HEK293 (cell line): ENCODE results near the gene AKR1A1.

Experiments
- KLF17 ChIP-seq: fragments of 450-650 bp; formaldehyde crosslinking; IDR thresholded peaks from 2 replicates; pipeline ENCODE4 v1.5.1; 2016; ENCODE audit warnings: missing biosample characterization, missing genetic modification characterization
- KLF7 ChIP-seq: fragments of 450-650 bp; formaldehyde crosslinking; IDR thresholded peaks from 2 replicates; pipeline ENCODE4 v1.5.1; 2016; ENCODE audit warnings: missing biosample characterization, missing genetic modification characterization, borderline replicate concordance
- MZF1 ChIP-seq: fragments of 450-650 bp; formaldehyde crosslinking; IDR thresholded peaks from 2 replicates; pipeline ENCODE4 v1.5.1; 2017; ENCODE audit warnings: missing biosample characterization, missing genetic modification characterization, borderline replicate concordance
- PATZ1 ChIP-seq: fragments of 450-650 bp; formaldehyde crosslinking; IDR thresholded peaks from 2 replicates; pipeline ENCODE4 v1.5.1; 2016; ENCODE audit warnings: missing biosample characterization, missing genetic modification characterization
- PBX3 ChIP-seq: sonication (generic); formaldehyde crosslinking; IDR thresholded peaks from 2 replicates; pipeline ENCODE4 v1.8.1; 2022; ENCODE audit warnings: mild to moderate bottlenecking, moderate library complexity, missing genetic modification reagents
- PRDM1 ChIP-seq: fragments of 450-650 bp; formaldehyde crosslinking; IDR thresholded peaks from 2 replicates; pipeline ENCODE4; 2016; ENCODE audit warnings: missing biosample characterization, missing genetic modification characterization
- SETDB1 ChIP-seq: IDR thresholded peaks from one replicate; pipeline ENCODE4 v1.6.1; 2017; ENCODE audit warnings: mild to moderate bottlenecking, low read length, moderate library complexity, mixed read lengths; ENCODE audit not compliant: insufficient read length
- SP2 ChIP-seq: fragments of 450-650 bp; formaldehyde crosslinking; IDR thresholded peaks from 2 replicates; pipeline ENCODE4 v1.5.1; 2016; ENCODE audit warnings: missing biosample characterization, missing genetic modification characterization
- SP3 ChIP-seq: fragments of 450-650 bp; formaldehyde crosslinking; IDR thresholded peaks from 2 replicates; pipeline ENCODE4 v1.5.1; 2016; ENCODE audit warnings: missing biosample characterization, missing genetic modification characterization
- ZBTB11 ChIP-seq: fragments of 450-650 bp; formaldehyde crosslinking; conservative IDR thresholded peaks from 2 replicates; pipeline ENCODE4 v1.5.1; 2016; ENCODE audit warnings: low read depth, missing biosample characterization, missing genetic modification characterization
- ZBTB17 ChIP-seq: fragments of 450-650 bp; formaldehyde crosslinking; IDR thresholded peaks from 2 replicates; pipeline ENCODE4 v1.5.1; 2016; ENCODE audit warnings: missing biosample characterization, missing genetic modification characterization
- ZNF121 ChIP-seq: fragments of 450-650 bp; formaldehyde crosslinking; IDR thresholded peaks from 2 replicates; pipeline ENCODE4 v1.5.1; 2016; ENCODE audit warnings: missing biosample characterization, missing genetic modification characterization
- ZNF146 ChIP-seq: fragments of 450-650 bp; formaldehyde crosslinking; IDR thresholded peaks from 2 replicates; pipeline ENCODE4 v1.5.1; 2016; ENCODE audit warnings: missing biosample characterization, missing genetic modification characterization
- ZNF155 ChIP-seq: fragments of 450-650 bp; formaldehyde crosslinking; IDR thresholded peaks from 2 replicates; pipeline ENCODE4 v1.5.1; 2016; ENCODE audit warnings: missing biosample characterization, missing genetic modification characterization
- ZNF202 ChIP-seq: fragments of 450-650 bp; formaldehyde crosslinking; IDR thresholded peaks from 2 replicates; pipeline ENCODE4 v1.5.1; 2016; ENCODE audit warnings: missing biosample characterization, missing genetic modification characterization, borderline replicate concordance
- ZNF223 ChIP-seq: fragments of 450-650 bp; formaldehyde crosslinking; IDR thresholded peaks from 2 replicates; pipeline ENCODE4 v1.5.1; 2016; ENCODE audit warnings: missing biosample characterization, missing genetic modification characterization
- ZNF24 ChIP-seq: fragments of 450-650 bp; formaldehyde crosslinking; IDR thresholded peaks from 2 replicates; pipeline ENCODE4 v1.5.1; 2016; ENCODE audit warnings: missing biosample characterization, missing genetic modification characterization
- ZNF302 ChIP-seq: fragments of 450-650 bp; formaldehyde crosslinking; IDR thresholded peaks from 2 replicates; pipeline ENCODE4 v1.5.1; 2016; ENCODE audit warnings: missing biosample characterization, missing genetic modification characterization, low read depth
- ZNF366 ChIP-seq: fragments of 450-650 bp; formaldehyde crosslinking; conservative IDR thresholded peaks from 2 replicates; pipeline ENCODE4 v1.5.1; 2016; ENCODE audit warnings: missing biosample characterization, missing genetic modification characterization
- ZNF548 ChIP-seq: fragments of 450-650 bp; formaldehyde crosslinking; IDR thresholded peaks from 2 replicates; pipeline ENCODE4 v1.5.1; 2016; ENCODE audit warnings: missing biosample characterization, missing genetic modification characterization
- ZNF610 ChIP-seq: fragments of 450-650 bp; formaldehyde crosslinking; IDR thresholded peaks from 2 replicates; pipeline ENCODE4 v1.5.1; 2016; ENCODE audit warnings: missing biosample characterization, missing genetic modification characterization, borderline replicate concordance
- ZNF623 ChIP-seq: fragments of 450-650 bp; formaldehyde crosslinking; IDR thresholded peaks from 2 replicates; pipeline ENCODE4 v1.5.1; 2016; ENCODE audit warnings: missing biosample characterization, missing genetic modification characterization
- ZNF639 ChIP-seq: fragments of 450-650 bp; formaldehyde crosslinking; IDR thresholded peaks from 2 replicates; pipeline ENCODE4 v1.5.1; 2016; ENCODE audit warnings: missing biosample characterization, missing genetic modification characterization
- ZNF654 ChIP-seq: fragments of 450-650 bp; formaldehyde crosslinking; IDR thresholded peaks from 2 replicates; pipeline ENCODE4 v1.5.1; 2016; ENCODE audit warnings: low read depth, missing biosample characterization, missing genetic modification characterization
- ZNF660 ChIP-seq: fragments of 450-650 bp; IDR thresholded peaks from 2 replicates; pipeline ENCODE4 v1.5.1; 2018; ENCODE audit warnings: missing biosample characterization, mild to moderate bottlenecking, missing genetic modification characterization
- ZNF670 ChIP-seq: fragments of 450-650 bp; formaldehyde crosslinking; IDR thresholded peaks from 2 replicates; pipeline ENCODE4 v1.5.1; 2016; ENCODE audit warnings: missing biosample characterization, missing genetic modification characterization, low read depth
- ZNF704 ChIP-seq: fragments of 450-650 bp; formaldehyde crosslinking; IDR thresholded peaks from 2 replicates; pipeline ENCODE4 v1.5.1; 2016; ENCODE audit warnings: missing biosample characterization, missing genetic modification characterization
- ZNF777 ChIP-seq: fragments of 450-650 bp; formaldehyde crosslinking; IDR thresholded peaks from 2 replicates; pipeline ENCODE4 v1.5.1; 2017; ENCODE audit warnings: missing biosample characterization, missing genetic modification characterization, borderline replicate concordance
- ZSCAN16 ChIP-seq: fragments of 450-650 bp; formaldehyde crosslinking; IDR thresholded peaks from 2 replicates; pipeline ENCODE4 v1.5.1; 2016; ENCODE audit warnings: missing biosample characterization, missing genetic modification characterization

The AKR1A1 gene

GRCh38 chr1:45521413-45522323 is 29.0 kb upstream of the AKR1A1 start, which contains the start of gene PRDX1 (continued):
- no peak; the same call in 1 of the 2 replicates for TF ChIP-seq ZNF24 (tag by site-specific recombination)
- no peak for TF ChIP-seq ZNF223 (tag by site-specific recombination)
- peak; percentile 42; the same call in 1 of the 2 replicates for TF ChIP-seq ZNF623 (tag by site-specific recombination)
- no peak for TF ChIP-seq ZNF302 (tag by site-specific recombination)
- no peak for TF ChIP-seq ZSCAN16 (tag by site-specific recombination)
- peak; percentile 94 for TF ChIP-seq ZNF660 (tag by site-specific recombination)
- peak; percentile 99 for TF ChIP-seq KLF17
- no peak for TF ChIP-seq ZNF202 (tag by site-specific recombination)
- TF ChIP-seq ZBTB11 (tag by site-specific recombination), result no peak; the same call in none of the 2 replicates
- no peak for TF ChIP-seq ZNF654
- peak; percentile 58; the same call in 1 of the 2 replicates for TF ChIP-seq ZNF777 (tag by site-specific recombination)
- peak; percentile 68; the same call in 1 of the 2 replicates for TF ChIP-seq ZNF366
- TF ChIP-seq SETDB1, result no peak
- peak; percentile 99 for TF ChIP-seq KLF7 (tag by site-specific recombination)
- no peak for TF ChIP-seq ZNF155
- peak; percentile 91 for TF ChIP-seq ZBTB17 (tag by site-specific recombination)
- TF ChIP-seq ZNF548, result no peak
- TF ChIP-seq SP3, result peak; percentile 95
- no peak for TF ChIP-seq PRDM1 (tag by site-specific recombination)
- no peak for TF ChIP-seq ZNF704 (tag by site-specific recombination)
- peak; percentile 100 for TF ChIP-seq PATZ1 (tag by site-specific recombination)
- peak; percentile 84 for TF ChIP-seq SP2 (tag by site-specific recombination)
- TF ChIP-seq ZNF610, result peak; percentile 80; the same call in 1 of the 2 replicates
- peak; percentile 79; the same call in 1 of the 2 replicates for TF ChIP-seq ZNF121 (tag by site-specific recombination)
- TF ChIP-seq ZNF146, result peak; percentile 40
- TF ChIP-seq MZF1, result no peak; the same call in none of the 2 replicates
- TF ChIP-seq ZNF639, result peak; percentile 76
- TF ChIP-seq PBX3 (CRISPR knock-in tag), result 0 out of 2 replicates have a peak, but pooled peaks have one; percentile 15
- TF ChIP-seq ZNF670 (tag by site-specific recombination), result no peak
